H4 (cell line): ENCODE results near the gene GDF15. TPM values are rescaled to one million over a fixed set of nuclear protein-coding genes. Genes with fewer than 3 reads are reported as not detected.
"Not testable (repeated sequence)": the region's sequence is repeated elsewhere in the genome, so short reads cannot be mapped to it uniquely, and the experiment has no call there.

ENCODE experiments used
- DNase-seq: peaks from one replicate; pipeline ENCODE4 v3.0.0-alpha.2; 2015; ENCODE audit warnings: low spot score
- total RNA-seq: library from RNA; depleted of rRNA; stranded (reverse); fragments of >200 nt; shearing (Covaris generic); gene quantifications from 2 replicates; pipeline ENCODE4 v1.2.3, GENCODE V29; 2014

GDF15 gene
- total RNA-seq, 1 experiment from 2014 or later: 376 TPM

DNA sequence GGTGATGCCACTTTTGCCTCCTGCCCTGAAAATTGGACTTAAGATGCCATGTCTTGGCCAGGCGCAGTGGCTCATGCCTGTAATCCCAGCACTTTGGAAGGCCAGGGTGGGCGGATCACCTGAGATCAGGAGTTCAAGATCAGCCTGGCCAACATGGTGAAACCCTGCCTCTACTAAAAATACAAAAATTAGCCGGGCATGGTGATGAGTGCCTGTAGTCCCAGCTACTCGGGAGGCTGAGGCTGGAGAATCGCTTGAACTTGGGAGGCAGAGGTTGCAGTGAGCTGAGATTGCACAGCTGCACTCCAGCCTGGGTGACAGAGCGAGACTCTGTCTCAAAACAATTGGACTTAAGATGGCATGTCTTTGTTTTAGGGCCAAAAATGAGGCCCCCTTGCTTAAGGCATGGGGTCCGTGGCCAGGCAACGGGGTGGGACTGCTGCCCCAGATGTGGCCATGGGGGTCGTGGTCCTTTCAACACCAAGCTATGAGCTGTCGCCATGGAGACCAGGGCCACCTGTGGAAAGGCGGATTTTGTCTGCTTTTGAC, 21.6 kb upstream of the GDF15 start:
- DNase-seq: not testable (repeated sequence)

DNA sequence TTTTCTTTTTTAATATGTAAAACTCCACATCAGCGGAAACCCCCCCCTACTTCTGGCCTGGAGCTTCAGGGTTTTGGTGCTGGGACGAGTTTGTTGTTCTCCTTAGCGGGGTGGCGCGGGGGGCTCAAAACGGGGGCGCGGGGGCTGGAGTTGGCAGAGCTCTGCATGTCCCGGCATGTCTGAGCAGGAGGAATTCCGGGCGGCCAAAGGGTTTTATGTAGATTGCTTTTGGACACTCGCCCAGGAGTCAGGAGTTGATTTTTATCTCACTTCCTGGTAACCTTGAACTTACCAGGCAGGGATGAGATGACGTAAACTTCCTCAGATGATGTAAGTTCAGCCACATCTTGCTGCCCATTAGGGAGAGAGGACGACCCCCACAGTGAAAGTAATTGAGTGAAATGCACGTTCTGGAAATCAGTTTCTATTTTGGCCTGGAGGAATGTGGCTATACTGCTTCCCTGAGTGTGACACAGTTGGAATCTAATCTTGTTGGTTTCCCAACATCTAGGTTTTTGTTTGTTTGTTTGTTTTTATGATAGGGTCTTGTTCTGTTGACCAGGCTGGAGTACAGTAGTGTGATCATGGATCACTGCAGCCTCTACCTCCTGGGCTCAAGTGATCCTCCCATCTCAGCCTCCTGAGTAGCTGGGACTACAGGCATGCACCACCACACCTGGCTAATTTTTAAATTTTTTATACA, 21.0 kb upstream of the GDF15 start:
- peak; percentile 100 for DNase-seq

DNA sequence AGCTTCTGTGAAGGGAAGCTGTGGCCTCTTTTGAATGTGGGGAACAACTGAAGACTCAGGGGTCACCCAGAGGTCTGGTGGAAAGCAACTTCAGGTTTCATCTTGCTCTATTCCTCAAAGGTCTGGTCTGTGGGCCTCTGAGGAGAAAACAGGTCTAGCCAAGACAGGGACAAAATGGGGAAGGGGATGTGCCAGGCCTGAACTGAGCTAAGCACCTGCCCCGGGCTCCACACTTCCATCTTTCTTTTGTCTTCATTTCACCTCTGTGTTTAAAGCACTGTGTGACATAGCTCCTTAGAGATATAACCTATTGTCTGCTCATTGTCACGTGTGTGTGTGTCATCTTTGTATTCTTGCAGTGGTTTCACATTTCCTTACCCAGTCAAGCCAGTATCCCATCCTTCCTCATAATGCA, 19.9 kb upstream of the GDF15 start:
- no peak for DNase-seq

DNA sequence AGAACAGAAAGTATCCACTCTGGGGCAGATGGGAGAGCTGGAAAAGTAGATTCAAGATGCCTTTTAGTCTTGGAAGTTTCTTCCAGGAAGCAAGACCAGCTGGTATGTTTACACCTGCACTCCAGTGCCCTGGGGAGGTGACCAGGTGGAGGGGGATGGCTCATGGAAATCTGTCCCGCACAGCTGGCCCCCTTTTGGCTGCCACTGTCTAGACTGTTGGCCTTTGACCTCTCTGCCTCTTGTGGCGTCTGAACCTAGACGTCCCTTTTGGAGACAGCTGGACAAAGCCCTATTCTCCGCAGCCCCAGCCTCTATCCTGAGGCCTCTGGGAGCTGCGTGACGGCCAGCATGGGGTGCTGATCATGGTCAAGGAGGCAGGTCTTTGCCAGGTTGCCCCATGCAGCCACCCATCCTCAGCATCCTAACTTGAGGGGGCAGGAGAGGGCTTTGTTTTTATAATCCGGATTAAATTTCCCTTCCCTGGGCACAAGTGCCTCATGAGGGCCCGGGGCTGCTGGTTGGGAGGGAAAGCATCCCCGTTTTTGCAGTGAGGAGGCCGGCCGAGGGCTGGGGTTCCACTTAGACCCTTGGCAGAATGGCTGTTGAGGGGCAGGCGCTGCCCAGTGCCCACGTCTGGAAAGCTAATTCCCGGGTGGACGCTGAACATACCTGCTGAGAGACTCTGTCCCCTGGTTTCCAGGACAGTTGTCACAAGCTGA, 17.3 kb upstream of the GDF15 start:
- no peak for DNase-seq

DNA sequence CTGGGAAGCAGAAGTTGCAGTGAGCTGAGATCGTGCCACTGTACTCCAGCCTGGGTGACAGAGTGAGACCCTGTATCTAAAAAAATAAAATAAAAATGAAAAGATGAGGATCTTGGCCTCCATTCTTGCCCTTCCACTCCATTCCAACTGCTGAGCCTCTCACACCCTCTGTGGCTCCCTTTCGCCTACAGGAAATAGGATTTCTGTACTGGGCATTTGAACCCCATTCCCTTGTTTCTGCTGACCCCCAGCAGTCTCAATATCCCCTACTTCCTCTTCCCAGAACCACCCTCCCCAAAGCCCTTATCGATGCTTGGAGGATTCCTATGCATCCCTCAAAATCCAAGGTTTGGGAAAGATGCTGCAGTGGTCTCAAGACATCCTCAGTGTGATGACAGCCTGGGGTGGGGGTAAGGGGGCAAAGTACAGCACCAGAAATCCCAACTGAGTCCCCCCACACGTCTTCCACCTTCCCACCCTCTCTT, 12.5 kb upstream of the GDF15 start:
- no peak for DNase-seq

DNA sequence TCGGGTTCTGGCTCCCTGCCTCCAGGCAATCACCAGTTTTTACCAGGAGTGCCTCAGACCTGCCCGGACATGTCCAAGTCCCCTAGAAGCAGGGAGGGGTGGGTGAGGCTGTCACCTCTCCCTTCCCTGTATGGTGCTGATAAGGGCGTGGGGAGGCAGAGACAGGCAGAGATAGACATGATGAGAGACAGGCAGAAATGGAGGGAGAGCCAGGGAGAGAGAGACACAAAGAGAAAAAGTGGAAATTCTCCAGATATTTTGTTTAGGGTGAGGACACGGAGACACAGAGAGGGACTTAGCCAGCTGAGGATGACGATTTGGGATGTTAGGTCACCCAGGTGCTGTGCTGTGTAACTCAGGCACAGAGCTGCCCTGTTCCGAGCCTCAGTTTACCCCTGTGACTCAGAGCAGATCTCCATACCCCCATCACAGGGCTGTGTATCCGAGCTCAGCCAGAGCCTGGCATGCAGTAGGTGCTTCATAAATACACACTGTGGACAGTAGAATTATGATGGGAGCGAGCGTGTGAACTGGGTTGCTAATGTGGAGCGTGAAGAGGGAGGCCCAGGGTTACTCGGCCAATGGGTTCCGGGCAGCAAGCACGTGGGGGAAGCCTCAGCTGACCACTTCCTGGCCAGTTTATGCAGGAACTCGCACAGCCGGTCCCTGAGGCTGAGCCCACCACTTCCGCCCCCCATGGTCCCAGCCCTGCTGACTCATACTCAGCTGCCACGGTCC, 11.9 kb upstream of the GDF15 start:
- DNase-seq: peak; percentile 100

DNA sequence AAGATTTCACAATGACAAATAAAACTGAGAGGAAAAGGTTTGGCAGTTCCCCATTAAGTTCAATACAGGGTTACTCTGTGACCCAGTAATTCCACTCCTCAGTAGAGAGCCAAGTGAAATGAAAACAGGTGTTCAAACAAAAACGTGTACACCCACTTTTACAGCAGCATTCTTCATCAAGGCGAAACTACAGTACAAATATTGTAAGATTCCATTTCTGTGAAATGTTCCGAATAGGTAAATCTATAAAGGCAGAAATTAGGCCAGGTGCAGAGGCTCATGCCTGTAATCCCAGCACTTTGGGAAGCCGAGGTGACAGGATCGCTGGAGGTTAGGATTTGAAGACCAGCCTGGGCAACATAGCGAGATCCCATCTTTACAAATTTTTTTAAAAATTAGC, 8.9 kb upstream of the GDF15 start:
- no peak for DNase-seq

DNA sequence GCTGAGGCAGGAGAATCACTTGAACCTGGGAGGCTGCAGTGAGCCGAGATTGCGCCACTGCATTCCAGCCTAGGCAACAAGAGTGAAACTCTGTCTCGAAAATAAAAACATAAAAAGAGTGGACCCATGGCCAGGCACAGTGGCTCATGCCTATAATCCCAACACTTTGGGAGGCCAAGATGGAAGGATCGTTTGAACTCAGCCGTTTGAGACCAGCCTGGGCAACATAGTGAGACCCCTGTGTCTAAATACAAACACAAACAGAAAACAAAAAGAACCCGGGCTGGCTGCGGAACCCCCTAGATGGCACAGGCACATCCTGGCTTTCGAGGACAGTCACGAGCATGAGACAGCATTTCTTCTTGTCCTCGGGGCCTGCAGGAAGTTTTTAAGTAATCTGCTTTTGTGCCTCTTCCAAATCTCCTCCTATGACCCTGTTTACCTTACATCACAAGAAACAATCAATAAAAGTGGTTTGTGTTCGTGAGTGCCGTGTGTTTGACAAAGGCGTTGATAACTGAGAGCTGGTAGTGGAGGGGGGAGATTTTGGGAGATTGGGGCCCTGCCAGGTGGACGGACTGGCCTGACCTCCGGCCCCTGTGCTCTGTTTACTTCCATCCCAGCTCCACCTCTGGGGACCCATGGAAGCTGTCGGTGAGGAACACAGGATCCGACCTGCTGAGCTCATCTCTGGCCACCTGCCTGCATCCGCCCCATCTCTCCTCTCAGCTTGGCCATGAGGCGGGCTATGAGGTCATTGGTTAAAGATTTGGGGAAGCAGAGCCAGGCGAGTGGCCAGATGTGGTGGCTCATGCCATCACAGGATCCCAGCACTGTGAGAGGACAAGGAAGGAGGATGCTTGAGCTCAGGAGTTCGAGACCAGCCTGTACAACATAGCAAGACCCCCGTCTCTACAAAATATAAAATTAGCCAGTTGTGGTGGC, 5.9 kb upstream of the GDF15 start:
- DNase-seq: peak; percentile 99

DNA sequence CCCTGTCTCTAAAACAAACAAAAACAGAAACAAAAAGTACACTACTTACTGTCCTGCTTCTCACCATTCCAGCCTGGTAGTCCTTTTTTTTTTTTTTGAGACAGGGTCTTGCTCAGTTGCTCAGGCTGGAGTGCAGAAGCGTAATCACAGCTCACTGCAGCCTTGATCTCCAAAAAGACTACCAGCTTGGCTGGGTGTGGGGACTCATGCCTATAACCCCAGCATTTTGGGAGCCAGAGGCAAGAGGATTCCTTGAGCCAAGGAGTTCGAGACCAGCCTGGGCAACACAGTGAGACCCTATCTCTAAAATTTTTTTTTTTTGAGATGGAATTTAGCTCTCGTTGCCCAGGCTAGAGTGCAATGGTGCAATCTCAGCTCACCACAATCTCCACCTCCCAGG, 5.1 kb upstream of the GDF15 start:
- no peak for DNase-seq

DNA sequence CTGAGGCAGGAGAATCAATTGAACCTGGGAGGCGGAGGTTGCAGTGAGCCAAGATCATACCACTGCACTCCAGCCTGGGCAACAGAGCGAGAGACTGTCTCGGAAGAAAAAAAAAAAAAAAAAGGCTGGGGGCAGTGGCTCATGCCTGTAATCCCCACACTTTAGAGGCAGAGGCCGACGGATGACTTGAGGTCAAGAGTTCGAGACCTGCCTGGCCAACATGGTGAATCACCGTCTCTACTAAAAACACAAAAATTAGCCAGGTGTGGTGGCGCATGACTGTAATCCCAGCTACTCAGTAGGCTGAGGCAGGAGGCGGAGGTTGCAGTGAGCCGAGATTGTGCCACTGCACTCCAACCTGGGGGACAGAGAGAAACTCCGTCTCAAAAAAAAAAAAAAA, 2.3 kb upstream of the GDF15 start:
- DNase-seq: not testable (repeated sequence)

DNA sequence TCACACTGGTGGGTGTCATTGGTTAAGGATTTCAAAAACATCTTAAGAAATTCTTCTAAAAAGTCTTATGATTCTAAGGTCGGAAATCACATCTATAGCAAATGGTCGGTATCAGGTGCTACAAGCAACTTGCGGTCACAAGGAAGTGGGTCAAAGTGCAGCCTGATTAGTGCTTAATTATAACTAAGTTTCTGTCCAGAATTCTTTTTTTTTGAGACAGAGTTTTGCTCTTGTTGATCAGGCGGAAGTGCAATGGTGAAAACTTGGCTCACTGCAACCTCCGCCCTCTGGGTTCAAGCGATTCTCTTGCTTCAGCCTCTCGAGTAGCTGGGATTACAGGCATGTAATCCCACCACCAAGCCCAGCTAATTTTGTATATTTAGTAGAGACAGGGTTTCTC, 1.2 kb upstream of the GDF15 start:
- no peak for DNase-seq

DNA sequence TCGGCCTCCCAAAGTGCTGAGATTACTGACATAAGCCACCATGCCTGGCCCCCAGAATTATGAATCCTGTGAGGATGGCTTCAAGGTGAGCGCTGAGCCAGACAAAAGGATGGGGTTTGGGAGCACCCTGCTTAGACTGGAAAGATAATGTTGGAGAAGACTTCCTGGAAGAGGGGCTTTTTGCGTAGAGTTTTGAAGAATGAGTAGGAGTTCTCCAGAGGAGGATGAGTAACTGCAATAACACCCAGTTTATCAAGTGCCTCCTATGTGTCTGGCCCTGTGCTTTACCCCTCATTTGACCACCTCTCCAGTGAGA, 641 bp upstream of the GDF15 start:
- no peak for DNase-seq

DNA sequence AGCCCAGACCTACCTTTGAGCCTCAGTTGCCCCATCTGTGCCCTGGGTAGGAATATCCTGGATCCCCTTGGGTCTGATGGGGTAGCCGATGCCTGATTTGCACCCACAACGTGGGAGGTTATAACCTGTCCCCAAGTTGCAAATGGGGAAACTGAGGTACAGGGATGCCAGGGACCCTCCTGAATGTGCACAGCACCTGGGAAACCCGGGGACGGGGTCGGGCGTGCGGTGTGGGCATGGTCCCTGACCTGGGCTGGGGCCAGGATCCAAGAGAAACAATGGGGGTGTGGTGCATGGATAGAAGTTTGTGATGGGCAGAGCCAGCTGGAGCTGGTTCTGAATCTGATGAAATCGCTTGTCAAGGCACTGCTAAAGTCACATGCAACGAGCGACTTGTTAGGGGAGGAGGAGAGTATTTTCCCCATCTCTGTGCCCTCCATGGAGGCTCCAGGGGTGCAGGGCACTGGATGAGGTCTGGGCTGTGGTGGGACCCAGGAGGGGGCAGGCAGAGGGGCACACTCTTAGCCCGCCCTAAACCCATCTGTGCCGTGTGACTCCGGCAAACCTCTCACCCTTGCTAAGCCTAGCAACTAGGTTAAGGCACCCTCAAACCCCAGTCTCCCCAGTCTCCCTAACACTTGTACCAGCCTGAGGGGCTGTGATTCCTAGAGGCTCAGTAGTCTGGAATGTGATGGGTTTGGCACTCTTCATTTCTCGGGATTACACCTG, 749 bp downstream of the GDF15 start:
- DNase-seq: peak; percentile 75

DNA sequence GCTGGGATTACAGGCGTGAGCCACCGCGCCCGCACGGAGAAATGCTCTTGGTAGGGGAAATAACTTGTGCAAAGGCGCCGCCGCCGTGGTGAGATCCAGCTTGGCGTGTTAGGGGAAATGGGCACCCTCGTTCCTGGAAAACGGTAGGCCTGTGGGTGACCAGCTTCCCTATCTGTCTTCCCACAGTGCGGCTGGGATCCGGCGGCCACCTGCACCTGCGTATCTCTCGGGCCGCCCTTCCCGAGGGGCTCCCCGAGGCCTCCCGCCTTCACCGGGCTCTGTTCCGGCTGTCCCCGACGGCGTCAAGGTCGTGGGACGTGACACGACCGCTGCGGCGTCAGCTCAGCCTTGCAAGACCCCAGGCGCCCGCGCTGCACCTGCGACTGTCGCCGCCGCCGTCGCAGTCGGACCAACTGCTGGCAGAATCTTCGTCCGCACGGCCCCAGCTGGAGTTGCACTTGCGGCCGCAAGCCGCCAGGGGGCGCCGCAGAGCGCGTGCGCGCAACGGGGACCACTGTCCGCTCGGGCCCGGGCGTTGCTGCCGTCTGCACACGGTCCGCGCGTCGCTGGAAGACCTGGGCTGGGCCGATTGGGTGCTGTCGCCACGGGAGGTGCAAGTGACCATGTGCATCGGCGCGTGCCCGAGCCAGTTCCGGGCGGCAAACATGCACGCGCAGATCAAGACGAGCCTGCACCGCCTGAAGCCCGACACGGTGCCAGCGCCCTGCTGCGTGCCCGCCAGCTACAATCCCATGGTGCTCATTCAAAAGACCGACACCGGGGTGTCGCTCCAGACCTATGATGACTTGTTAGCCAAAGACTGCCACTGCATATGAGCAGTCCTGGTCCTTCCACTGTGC, 2.4 kb downstream of the GDF15 start:
- peak; percentile 56 for DNase-seq

DNA sequence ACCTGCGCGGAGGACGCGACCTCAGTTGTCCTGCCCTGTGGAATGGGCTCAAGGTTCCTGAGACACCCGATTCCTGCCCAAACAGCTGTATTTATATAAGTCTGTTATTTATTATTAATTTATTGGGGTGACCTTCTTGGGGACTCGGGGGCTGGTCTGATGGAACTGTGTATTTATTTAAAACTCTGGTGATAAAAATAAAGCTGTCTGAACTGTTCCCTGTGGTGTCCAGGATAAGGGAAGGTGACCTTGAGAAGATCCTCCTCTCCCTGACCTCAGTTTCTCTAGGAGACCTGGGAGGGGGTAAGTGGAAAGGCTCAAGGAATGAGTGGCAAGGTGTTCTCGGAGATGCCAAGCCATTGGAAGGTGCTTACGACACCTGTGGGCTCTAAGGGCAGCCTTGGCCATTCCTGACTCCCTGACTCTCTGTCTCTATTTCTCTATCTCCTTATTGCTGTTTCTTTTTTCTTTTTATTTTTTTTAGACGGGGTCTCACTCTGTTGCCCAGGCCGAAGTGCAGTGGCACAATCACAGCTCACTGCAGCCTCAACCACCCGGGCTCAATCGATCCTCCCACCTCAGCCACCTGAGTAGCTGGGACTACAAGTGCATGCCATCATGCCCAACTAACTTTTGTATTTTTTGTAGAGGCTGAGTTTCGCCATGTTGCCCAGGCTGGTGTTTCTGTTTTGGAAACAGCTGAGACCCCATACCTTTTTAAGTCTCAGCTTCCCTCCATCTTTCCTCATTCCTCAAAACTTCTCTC, 3.2 kb downstream of the GDF15 start:
- DNase-seq: no peak

DNA sequence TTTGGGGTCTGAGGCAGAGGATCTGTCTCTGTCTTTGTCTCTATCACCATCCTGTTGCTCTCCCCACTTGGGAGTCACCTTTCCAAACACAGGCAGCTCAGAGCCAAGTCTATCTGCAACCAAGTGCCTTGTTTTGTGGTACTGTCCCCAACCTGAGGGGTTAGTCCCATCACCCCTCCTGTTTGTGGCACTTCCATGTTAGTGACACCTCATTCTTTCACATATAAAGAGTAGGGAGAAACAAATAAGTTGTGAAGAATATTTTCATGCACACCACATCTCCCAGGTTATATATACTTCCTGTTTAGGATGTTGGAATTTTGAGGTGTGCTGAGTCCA, 3.7 kb downstream of the GDF15 start:
- no peak for DNase-seq

DNA sequence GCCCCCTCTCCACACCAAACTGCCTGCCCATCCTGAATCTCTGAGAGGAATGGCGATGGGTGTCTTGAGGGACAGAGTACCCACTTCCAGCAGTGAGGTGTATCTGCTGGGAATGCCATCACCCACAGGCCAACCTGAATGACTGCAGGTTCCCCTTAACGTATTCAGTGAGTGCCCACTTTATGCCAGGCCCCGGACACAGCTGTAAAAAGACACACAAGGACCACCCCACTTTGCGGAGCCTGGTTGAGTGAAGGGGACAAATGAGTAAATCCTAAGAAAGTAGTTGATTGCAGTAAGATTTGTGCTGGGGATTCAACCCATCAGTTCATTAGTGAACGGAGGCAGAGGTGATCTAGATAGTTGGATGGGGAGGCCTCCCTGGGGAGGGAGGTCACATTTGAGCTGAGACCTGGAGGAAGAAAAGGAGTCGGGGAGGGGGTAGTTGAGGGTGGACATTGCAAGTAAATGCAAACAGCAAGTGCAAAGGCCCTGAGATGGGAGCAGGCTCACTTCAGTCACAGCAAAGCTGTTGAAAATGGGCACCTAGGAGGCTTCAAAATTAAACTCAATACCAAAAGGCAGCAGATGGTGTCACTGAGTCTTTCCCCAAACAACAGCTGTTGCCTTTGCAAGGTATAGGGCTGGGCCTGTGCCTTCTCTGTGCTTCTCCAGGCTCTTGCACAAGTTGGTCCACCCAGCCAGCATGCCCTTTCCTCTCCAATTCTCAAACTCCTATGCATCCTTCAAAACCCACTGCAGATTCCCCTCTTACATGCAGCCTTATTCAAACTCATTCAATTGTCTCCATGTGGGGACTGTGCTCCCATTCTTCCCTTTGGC, 4.3 kb downstream of the GDF15 start:
- peak; percentile 63 for DNase-seq

DNA sequence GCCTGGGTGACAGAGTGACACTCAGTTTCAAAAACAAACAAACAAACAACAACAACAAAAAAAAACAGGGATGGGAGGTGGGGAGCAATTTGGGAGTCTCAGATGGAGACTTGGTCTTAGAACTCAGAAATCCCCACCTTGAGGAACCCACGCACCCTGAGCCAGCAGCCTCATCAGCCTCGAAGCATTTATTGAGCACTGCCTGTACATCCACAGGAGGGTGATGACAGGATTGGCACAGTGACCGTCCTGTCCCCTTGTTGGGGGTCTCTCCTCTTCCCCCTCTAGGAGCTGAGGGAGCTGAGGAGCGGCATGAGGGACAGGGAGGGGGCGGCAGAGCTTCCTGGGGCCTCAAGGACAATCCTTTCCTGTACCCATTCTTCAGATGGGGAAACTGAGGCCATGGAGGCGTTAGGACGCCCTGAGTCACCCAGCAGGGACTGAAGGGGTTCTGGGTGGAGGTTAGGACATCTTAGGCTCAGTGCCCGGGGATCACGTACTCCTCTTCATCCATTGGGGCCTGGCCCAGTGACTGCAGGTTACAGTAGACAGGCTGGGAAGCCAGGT, 5.6 kb downstream of the GDF15 start:
- DNase-seq: no peak
